Mesodermal cell (in vitro differentiated cells): ENCODE results near the gene GNPTG.

Source experiments
- H3K27ac ChIP-seq: 2 replicates; pipeline ENCODE4 v1.7.0; 2013; ENCODE audit warnings: mild to moderate bottlenecking, low read depth, low read length, moderate library complexity; ENCODE audit not compliant: severe bottlenecking
- H3K36me3 ChIP-seq: 2 replicates; pipeline ENCODE4 v1.7.1; 2013; ENCODE audit warnings: mild to moderate bottlenecking, low read length, moderate library complexity; ENCODE audit not compliant: control insufficient read depth, insufficient read depth
- H3K4me1 ChIP-seq: one replicate; pipeline ENCODE4 v1.7.1; 2013; ENCODE audit warnings: mild to moderate bottlenecking, low read length; ENCODE audit not compliant: insufficient read depth, control insufficient read depth, poor library complexity, severe bottlenecking
- H3K4me3 ChIP-seq: 2 replicates; pipeline ENCODE4 v1.7.0; 2013; ENCODE audit warnings: low read length, control low read depth, mild to moderate bottlenecking; ENCODE audit not compliant: insufficient read depth, poor library complexity, severe bottlenecking; ENCODE audit errors: extremely low read depth
- H3K9me3 ChIP-seq: 2 replicates; pipeline ENCODE4 v1.7.1; 2013; ENCODE audit warnings: mild to moderate bottlenecking, low read length, moderate library complexity; ENCODE audit not compliant: control insufficient read depth
- WGBS, 2 experiments: methylation state at CpG; one replicate each; pipeline ENCODE4 v1.1.5; 2013; ENCODE audit warnings: missing lambda C conversion rate in 2 of 2; ENCODE audit not compliant: insufficient coverage in 2 of 2; 5-methylcytosine and 5-hydroxymethylcytosine counted together

GNPTG gene

GRCh38 chr16:1349951-1350350 lies 1.8 kb upstream of the GNPTG start:
- Histone ChIP-seq H3K4me3 (no peak overlapping the region), H3K4me1 (no peaks in the 10 kb centered on the region), H3K9me3 (no peaks in the 10 kb centered on the region), H3K27ac (no peak overlapping the region), H3K36me3 (peaks cover 26% of the 10 kb centered on the region)
- WGBS, 2 experiments: 91 to 95% methylated on average over 16 to 17 of the region's 17 CpGs

DNA sequence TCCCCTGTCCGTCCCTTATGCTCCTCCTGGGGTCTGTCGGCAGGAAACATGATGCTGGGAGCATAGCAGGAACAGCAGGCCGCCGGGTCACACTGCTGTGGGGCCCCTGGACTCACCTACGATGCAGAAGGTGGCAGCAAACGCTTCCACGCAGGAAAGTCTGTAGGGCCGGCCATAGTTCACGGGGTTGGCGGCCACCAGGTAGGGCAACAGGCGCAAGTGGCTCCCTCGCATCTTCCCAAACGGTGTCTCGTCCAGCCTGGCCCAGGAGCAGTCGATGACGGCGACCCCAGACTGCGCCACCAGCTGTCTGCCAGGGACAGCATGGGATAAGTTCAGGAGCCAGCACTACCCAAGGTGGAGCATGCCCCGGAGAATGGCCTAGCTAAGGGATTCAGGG lies 1.0 kb upstream of the GNPTG start:
- 89 to 90% methylated on average over 19 of the region's 19 CpGs for WGBS, 2 experiments
- no peak overlapping the region for H3K27ac ChIP-seq
- H3K9me3 ChIP-seq: no peaks in the 10 kb centered on the region
- H3K4me3 ChIP-seq: peak overlapping the region; percentile 88
- no peaks in the 10 kb centered on the region for H3K4me1 ChIP-seq
- H3K36me3 ChIP-seq: peaks cover 26% of the 10 kb centered on the region

DNA sequence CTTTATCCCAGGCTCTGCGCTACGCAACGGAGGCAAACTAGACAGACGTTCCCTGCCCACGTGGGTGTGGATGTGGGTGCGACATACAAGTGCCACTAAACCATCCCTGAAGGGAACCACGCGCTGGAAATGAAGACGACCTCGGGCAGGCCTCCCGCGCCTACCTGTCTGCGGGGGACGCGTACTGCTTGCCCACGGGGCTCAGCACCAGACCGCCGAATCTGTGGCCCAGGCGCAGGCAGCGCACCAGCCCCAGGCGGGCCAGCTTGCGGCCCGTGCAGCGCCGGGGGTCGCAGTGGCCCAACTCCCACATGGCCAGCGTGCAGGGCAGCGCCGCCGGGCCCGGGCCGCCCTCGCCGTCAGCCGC lies 533 bp upstream of the GNPTG start:
- H3K9me3 ChIP-seq: no peaks in the 10 kb centered on the region
- no peak overlapping the region for H3K27ac ChIP-seq
- 0 to 2% methylated on average over 26 to 35 of the region's 35 CpGs for WGBS, 2 experiments
- H3K4me3 ChIP-seq: peak overlapping the region; percentile 88
- H3K4me1 ChIP-seq: no peaks in the 10 kb centered on the region
- H3K36me3 ChIP-seq: peaks cover 26% of the 10 kb centered on the region

- no peak overlapping the region for H3K27ac ChIP-seq
- no peaks in the 10 kb centered on the region for H3K4me1 ChIP-seq
- H3K36me3 ChIP-seq: peaks cover 15% of the 10 kb centered on the region
- no peak overlapping the region for H3K4me3 ChIP-seq
- no peaks in the 10 kb centered on the region for H3K9me3 ChIP-seq
- 94 to 96% methylated on average over 29 to 48 of the region's 49 CpGs for WGBS, 2 experiments
These were observed 3.2 kb downstream of the GNPTG start for GRCh38 chr16:1354815-1355540.

DNA sequence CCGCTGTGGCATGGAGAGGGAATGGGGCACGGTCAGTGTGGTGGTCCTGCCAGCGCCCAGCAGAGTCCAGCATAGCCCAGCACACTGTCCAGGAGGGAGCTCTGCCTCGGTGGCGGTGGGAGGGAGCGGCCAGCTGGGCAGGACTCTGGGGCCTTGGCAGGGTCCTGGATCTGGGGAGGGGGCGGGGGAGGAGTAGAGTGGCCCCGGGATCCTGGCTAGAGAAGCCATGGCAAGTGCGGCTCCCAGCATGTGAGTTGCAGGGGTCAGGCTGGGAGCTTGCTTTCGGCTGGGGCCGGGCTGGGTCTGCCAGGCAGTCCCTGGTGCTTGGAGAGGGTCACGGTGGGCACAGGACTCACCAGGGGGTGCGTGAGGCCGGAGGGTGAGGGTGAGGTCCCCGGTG lies 3.9 kb downstream of the GNPTG start:
- H3K4me1 ChIP-seq: no peaks in the 10 kb centered on the region
- no peak overlapping the region for H3K4me3 ChIP-seq
- H3K9me3 ChIP-seq: no peaks in the 10 kb centered on the region
- H3K27ac ChIP-seq: no peak overlapping the region
- H3K36me3 ChIP-seq: peaks cover 14% of the 10 kb centered on the region
- 91 to 94% methylated on average over 12 to 15 of the region's 15 CpGs for WGBS, 2 experiments

DNA sequence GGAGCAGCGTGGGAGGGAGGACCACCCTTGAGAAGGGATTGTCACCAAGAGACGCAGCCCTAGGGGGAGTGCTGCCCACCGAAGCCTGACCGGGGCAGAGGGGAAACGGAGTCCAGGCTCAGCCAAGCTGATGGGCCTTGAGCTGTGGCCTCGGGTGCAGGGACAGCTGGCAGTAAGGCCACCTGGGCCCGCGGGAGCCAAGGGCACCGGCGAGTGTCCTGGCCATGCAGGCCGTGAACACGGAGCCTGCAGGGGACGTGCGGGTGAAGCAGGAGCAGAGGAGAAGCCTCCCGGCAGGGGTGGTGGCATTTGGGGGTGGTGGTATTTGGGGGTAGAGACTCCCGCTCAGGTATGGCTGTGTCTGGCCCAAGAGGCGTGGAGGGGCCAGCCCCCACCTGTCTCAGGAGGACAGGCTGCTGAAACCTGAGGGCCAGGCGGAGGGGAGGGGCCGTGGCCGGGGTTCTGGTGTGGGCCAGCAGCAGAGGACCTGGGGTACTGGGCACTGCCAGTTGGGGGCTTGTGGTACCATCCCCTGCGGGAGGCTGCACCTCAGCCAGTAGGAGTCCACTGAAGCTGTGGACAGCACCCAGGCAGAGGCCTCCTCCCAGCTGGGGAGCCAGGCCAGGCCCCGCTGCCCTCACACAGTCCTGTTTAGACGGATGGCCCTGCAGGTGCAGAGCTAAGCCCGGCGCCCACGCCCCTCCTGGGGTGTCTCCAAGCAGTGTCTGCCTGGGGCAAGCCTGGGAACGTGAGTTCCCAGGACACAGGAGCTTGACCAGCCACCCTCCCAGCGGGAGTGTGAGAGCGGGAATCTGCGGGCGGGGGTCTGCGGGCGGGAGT lies 4.5 kb downstream of the GNPTG start:
- Histone ChIP-seq H3K4me1 (no peaks in the 10 kb centered on the region), H3K36me3 (peaks cover 19% of the 10 kb centered on the region), H3K27ac (no peak overlapping the region), H3K4me3 (no peak overlapping the region), H3K9me3 (no peaks in the 10 kb centered on the region)
- 88 to 92% methylated on average over 26 to 29 of the region's 33 CpGs for whole genome bisulfite sequencing, 2 experiments

DNA sequence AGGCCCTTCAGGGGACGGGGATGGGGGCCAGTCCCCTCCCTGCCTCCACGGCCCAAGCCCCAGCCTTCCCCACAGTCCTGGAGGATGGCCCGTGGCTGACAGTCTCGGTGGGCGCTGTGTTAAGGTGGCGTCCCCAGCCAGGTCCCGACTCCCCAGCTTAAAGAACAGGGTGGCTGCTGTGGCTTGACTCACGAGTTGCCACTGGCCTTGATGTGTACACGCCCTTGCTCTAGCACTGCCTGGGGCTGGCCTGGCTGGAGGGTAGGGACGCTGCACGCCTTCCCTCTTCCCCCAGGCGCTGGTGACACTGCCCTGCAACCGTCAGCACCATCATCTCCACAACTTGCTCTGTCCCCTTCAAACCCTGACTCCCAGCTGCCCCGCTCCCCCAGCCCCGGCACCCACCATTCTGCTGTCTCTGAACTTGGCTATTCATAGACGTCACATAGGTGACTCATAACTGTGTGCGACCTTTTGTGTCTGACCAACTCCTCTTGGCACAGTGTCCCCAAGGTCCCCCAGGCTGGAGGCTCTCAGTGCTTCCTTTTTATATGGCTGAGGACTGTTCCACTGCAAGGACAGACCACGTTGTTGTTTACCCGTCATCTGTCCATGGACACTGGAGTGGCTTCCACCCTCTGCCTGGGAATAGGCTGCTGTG lies 6.3 kb downstream of the GNPTG start:
- Histone ChIP-seq H3K27ac (no peak overlapping the region), H3K4me1 (no peaks in the 10 kb centered on the region), H3K36me3 (peaks cover 35% of the 10 kb centered on the region), H3K9me3 (no peaks in the 10 kb centered on the region), H3K4me3 (no peak overlapping the region)
- WGBS, 2 experiments: 92% methylated on average over 18 to 19 of the region's 19 CpGs

DNA sequence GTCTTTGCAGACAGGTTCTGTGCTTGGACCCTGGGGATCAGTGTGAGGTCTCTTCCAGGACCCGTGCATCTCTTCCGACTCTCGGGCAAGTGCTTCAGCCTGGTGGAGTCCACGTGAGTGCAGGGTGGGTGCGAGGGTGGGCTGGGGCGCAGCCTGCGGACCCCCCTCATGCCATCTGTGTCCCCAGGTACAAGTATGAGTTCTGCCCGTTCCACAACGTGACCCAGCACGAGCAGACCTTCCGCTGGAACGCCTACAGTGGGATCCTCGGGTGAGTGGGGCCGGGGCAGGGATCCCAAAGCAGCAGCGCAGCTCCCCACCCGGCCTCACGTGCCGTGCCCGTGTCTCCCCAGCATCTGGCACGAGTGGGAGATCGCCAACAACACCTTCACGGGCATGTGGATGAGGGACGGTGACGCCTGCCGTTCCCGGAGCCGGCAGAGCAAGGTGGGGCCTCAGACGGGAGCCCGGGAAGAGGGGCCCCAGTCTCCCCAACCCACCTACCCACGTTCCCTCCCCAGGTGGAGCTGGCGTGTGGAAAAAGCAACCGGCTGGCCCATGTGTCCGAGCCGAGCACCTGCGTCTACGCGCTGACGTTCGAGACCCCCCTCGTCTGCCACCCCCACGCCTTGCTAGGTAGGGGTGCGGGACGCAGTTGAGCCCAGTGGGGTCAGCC lies 10.1 kb downstream of the GNPTG start:
- Histone ChIP-seq H3K36me3 (peaks cover 66% of the 10 kb centered on the region), H3K4me1 (no peaks in the 10 kb centered on the region), H3K9me3 (no peaks in the 10 kb centered on the region), H3K4me3 (no peak overlapping the region), H3K27ac (no peak overlapping the region)
- WGBS, 2 experiments: 96 to 97% methylated on average over 39 of the region's 43 CpGs

- H3K9me3 ChIP-seq: no peaks in the 10 kb centered on the region
- H3K4me1 ChIP-seq: no peaks in the 10 kb centered on the region
- H3K27ac ChIP-seq: no peak overlapping the region
- H3K36me3 ChIP-seq: peaks cover 69% of the 10 kb centered on the region
- H3K4me3 ChIP-seq: no peak overlapping the region
- WGBS, 2 experiments: 97% methylated on average over 11 of the region's 11 CpGs
These were observed 11.1 kb downstream of the GNPTG start for GRCh38 chr16:1362807-1363206.

- 52 to 66% methylated on average over 15 to 18 of the region's 18 CpGs for WGBS, 2 experiments
- Histone ChIP-seq H3K36me3 (peaks cover 73% of the 10 kb centered on the region), H3K4me1 (no peaks in the 10 kb centered on the region), H3K9me3 (no peaks in the 10 kb centered on the region), H3K4me3 (no peak overlapping the region), H3K27ac (no peak overlapping the region)
These were observed 11.8 kb downstream of the GNPTG start for GRCh38 chr16:1363501-1364041.
